ENCODE data around the gene SSBP3.
"Not testable (repeated sequence)": the region's sequence is repeated elsewhere in the genome, so short reads cannot be mapped to it uniquely, and the experiment has no call there.

The SSBP3 gene

GRCh38 chr1:54234284-54234683, 171.9 kb downstream of the SSBP3 start:
- peaks cover 15% of the 10 kb centered on the region for H3K36me3 Mint-ChIP-seq
- H3K9me3 Mint-ChIP-seq, result no peaks in the 10 kb centered on the region
- ATAC-seq, result no peak
- no peaks in the 10 kb centered on the region for H3K4me1 Mint-ChIP-seq
- H3K4me3 Mint-ChIP-seq, result no peak overlapping the region
- no peak overlapping the region for H3K27ac Mint-ChIP-seq
- no peaks in the 10 kb centered on the region for H3K27me3 Mint-ChIP-seq

DNA sequence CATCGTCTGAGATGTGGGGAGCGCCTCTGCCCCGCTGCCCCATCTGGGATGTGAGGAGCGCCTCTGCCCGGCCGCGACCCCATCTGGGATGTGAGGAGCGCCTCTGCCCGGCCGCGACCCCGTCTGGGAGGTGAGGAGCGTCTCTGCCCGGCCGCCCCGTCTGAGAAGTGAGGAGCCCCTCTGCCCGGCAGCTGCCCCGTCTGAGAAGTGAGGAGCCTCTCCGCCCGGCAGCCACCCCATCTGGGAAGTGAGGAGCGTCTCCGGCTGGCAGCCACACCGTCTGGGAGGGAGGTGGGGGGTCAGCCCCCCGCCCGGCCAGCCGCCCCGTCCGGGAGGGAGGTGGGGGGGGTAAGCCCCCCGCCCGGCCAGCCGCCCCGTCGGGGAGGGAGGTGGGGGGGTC, 173.0 kb downstream of the SSBP3 start:
- not testable (repeated sequence) for H3K4me3 Mint-ChIP-seq, H3K27ac Mint-ChIP-seq, ATAC-seq, H3K4me1 Mint-ChIP-seq, H3K9me3 Mint-ChIP-seq, H3K27me3 Mint-ChIP-seq
- H3K36me3 Mint-ChIP-seq, result peaks cover 15% of the 10 kb centered on the region

- ATAC-seq, result no peak
- H3K9me3 Mint-ChIP-seq, result no peaks in the 10 kb centered on the region
- no peaks in the 10 kb centered on the region for H3K4me1 Mint-ChIP-seq
- no peaks in the 10 kb centered on the region for H3K27me3 Mint-ChIP-seq
- H3K36me3 Mint-ChIP-seq, result no peaks in the 10 kb centered on the region
- H3K27ac Mint-ChIP-seq, result no peak overlapping the region
- H3K4me3 Mint-ChIP-seq, result no peak overlapping the region
Observed at GRCh38 chr1:54230507-54231339, 175.5 kb downstream of the SSBP3 start.

DNA sequence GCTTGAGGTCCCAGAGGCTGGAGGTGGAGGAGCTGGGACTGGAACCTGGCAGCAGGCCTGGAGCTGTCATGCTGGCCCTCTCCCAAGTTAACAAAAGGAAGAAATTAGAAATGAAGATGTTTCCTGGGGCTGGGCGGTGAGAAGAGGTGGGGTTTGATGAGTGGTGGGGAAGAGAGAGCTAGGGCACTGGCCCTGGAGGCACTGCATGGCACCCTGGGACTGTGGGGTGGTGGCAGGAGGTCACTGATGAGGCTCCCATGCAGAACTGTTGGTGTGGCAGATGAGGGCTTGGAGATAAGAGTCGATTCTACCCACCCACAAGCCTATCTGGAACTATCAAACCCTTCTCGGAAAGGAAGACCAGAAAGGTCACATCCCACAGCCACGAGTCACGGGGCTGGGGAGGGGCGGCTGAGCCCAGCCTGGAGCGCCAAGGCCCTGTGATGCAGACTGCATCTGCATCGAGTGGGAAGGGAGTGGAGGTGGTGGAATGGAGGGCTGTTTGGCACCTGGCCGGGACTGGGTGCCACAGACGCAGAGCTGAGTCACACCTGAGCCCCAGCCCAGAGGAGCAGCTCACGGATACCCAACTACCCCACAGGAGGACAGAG, 176.8 kb downstream of the SSBP3 start:
- peaks cover 5% of the 10 kb centered on the region for H3K36me3 Mint-ChIP-seq
- H3K9me3 Mint-ChIP-seq, result no peaks in the 10 kb centered on the region
- no peaks in the 10 kb centered on the region for H3K4me1 Mint-ChIP-seq
- ATAC-seq, result no peak
- H3K4me3 Mint-ChIP-seq, result no peak overlapping the region
- no peaks in the 10 kb centered on the region for H3K27me3 Mint-ChIP-seq
- no peak overlapping the region for H3K27ac Mint-ChIP-seq

- ATAC-seq, result peak; percentile 52
- Mint-ChIP-seq H3K27me3 (no peaks in the 10 kb centered on the region), H3K27ac (no peak overlapping the region), H3K9me3 (no peaks in the 10 kb centered on the region), H3K4me3 (no peak overlapping the region), H3K4me1 (no peaks in the 10 kb centered on the region), H3K36me3 (peaks cover 5% of the 10 kb centered on the region)
Observed at GRCh38 chr1:54228638-54229079, 177.5 kb downstream of the SSBP3 start.

GRCh38 chr1:54227891-54228310, 178.3 kb downstream of the SSBP3 start:
- H3K27me3 Mint-ChIP-seq, result no peaks in the 10 kb centered on the region
- H3K27ac Mint-ChIP-seq, result no peak overlapping the region
- no peak for ATAC-seq
- peaks cover 5% of the 10 kb centered on the region for H3K36me3 Mint-ChIP-seq
- H3K4me1 Mint-ChIP-seq, result no peaks in the 10 kb centered on the region
- no peaks in the 10 kb centered on the region for H3K9me3 Mint-ChIP-seq
- no peak overlapping the region for H3K4me3 Mint-ChIP-seq

DNA sequence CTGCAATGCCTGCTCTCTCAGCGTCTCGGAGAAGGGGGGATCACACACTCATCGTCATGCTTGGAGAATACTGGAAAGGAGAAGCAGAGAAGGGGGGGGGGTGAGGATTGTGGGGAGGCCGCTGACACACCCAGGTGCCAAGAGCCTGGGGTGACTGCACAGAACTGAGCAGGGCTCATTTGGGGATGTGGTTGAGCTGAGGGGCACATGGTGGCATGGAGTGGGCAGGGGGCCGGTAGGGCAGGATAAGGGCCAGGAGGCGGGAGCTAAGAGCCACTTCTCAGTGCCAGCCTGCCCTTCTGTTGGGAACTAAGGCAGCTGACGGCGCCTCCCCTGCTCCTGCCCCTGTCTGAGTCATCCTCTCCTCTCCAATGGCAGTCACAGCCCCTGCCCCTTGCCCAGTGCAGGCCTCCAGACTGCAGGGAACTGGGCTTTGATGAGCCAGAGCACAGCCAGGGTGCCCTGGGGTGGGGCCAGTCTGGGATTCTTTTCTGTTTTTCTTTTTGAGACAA, 179.0 kb downstream of the SSBP3 start:
- ATAC-seq, result no peak
- no peaks in the 10 kb centered on the region for H3K9me3 Mint-ChIP-seq
- H3K27ac Mint-ChIP-seq, result no peak overlapping the region
- no peak overlapping the region for H3K4me3 Mint-ChIP-seq
- H3K4me1 Mint-ChIP-seq, result no peaks in the 10 kb centered on the region
- no peaks in the 10 kb centered on the region for H3K27me3 Mint-ChIP-seq
- H3K36me3 Mint-ChIP-seq, result peaks cover 5% of the 10 kb centered on the region

- H3K4me1 Mint-ChIP-seq, result no peaks in the 10 kb centered on the region
- no peaks in the 10 kb centered on the region for H3K27me3 Mint-ChIP-seq
- no peak overlapping the region for H3K4me3 Mint-ChIP-seq
- peaks cover 10% of the 10 kb centered on the region for H3K36me3 Mint-ChIP-seq
- no peaks in the 10 kb centered on the region for H3K9me3 Mint-ChIP-seq
- no peak overlapping the region for H3K27ac Mint-ChIP-seq
- no peak for ATAC-seq
Observed at GRCh38 chr1:54225986-54226559, 180.1 kb downstream of the SSBP3 start.

DNA sequence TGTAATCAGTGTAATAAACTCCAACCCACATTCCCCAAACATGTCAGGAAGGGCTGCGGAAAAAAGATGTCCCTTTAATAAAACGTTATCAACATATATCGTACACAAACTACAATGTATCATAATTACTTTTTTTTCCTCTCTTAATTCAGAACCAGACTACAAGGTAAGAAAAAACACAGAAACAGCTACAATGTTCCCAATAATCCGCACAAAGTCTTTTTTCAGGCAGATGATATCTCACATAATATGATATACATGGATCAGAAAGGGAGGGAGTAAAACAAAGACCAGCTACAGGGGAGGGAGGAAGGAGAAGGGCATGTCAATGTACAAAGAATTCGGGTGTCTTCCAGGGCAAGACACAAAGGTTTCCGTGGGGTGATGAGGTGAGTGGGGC, 180.8 kb downstream of the SSBP3 start:
- no peak overlapping the region for H3K4me3 Mint-ChIP-seq
- H3K27me3 Mint-ChIP-seq, result no peaks in the 10 kb centered on the region
- H3K27ac Mint-ChIP-seq, result no peak overlapping the region
- H3K36me3 Mint-ChIP-seq, result peaks cover 10% of the 10 kb centered on the region
- no peaks in the 10 kb centered on the region for H3K4me1 Mint-ChIP-seq
- no peak for ATAC-seq
- no peaks in the 10 kb centered on the region for H3K9me3 Mint-ChIP-seq

GRCh38 chr1:54224233-54224632, 182.0 kb downstream of the SSBP3 start:
- no peaks in the 10 kb centered on the region for H3K27me3 Mint-ChIP-seq
- H3K4me3 Mint-ChIP-seq, result no peak overlapping the region
- no peak overlapping the region for H3K27ac Mint-ChIP-seq
- peaks cover 16% of the 10 kb centered on the region for H3K36me3 Mint-ChIP-seq
- ATAC-seq, result no peak
- no peaks in the 10 kb centered on the region for H3K4me1 Mint-ChIP-seq
- H3K9me3 Mint-ChIP-seq, result no peaks in the 10 kb centered on the region

DNA sequence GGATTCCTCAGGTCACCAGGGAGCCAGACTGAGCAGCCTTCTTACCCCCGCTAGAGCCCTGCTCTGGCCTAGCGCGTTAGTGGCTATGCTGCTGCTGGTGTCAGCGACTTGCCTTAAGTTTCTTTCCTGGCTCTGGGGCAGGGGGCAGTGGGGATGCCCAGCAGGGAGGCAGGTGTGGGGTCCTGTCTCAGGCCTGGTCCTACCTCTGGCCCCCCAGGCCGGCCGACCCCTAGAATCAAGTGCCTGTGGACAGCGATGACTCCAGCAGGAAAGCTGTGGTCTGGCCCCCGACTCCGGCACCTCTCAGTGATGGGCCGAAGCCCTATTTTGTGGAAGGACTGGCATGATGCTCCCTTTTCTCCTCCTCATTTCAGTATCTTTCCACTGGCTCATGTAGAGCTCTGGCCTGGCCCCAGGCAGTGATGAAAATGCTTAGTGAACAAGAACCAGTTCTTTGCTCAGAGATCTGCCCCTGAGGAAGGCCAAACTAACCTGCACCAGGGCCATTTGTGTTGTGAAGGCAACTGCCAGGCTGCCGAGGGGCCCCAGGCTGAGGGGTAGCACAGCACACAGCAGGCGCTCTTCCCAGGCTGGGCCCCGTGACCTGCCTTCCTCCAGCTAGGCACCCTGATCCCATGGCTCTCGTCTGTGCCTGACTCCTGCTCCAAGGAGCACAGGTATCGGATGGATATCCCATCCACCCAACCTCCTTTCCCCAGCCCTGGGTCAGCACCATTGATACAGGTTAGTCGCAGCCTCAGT, 182.6 kb downstream of the SSBP3 start:
- Mint-ChIP-seq H3K4me3 (no peak overlapping the region), H3K4me1 (no peaks in the 10 kb centered on the region), H3K27ac (no peak overlapping the region), H3K36me3 (peaks cover 22% of the 10 kb centered on the region), H3K9me3 (no peaks in the 10 kb centered on the region), H3K27me3 (no peaks in the 10 kb centered on the region)
- no peak for ATAC-seq

GRCh38 chr1:54222711-54223110, 183.5 kb downstream of the SSBP3 start:
- no peak overlapping the region for H3K4me3 Mint-ChIP-seq
- H3K36me3 Mint-ChIP-seq, result peaks cover 31% of the 10 kb centered on the region
- no peaks in the 10 kb centered on the region for H3K9me3 Mint-ChIP-seq
- H3K27ac Mint-ChIP-seq, result no peak overlapping the region
- H3K27me3 Mint-ChIP-seq, result no peaks in the 10 kb centered on the region
- no peak for ATAC-seq
- no peaks in the 10 kb centered on the region for H3K4me1 Mint-ChIP-seq

DNA sequence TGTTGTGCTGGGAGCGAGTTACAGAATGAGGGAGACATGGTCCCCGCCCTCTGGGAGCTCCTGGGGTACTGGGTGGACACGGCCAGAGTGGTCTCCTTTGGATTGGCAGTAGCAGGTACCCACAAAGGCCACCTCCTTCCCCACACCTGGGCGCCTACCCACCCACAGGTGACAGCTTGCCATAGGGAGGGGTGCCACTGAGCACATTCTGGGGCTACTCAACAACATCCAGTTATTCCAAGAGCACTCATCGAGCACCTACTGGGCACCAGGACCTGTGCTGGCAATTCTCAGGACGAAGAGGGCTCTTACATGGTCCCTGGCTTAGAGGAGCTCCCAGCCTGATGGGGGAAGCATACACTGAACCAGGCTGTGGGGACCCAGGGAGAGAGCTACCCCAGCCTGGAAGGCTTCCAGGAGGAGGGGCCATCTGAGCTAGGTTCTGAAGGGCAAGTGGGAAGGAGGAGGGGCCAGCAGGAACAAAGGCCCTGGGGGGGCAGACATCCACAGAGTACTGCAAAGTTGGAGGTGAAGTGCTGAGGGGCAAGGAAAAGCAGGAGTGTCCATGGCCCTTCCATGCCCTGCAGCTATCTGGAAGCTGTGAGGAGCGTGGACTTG, 184.2 kb downstream of the SSBP3 start:
- Mint-ChIP-seq H3K4me3 (no peak overlapping the region), H3K9me3 (no peaks in the 10 kb centered on the region), H3K4me1 (no peaks in the 10 kb centered on the region), H3K27me3 (no peaks in the 10 kb centered on the region), H3K36me3 (peaks cover 38% of the 10 kb centered on the region), H3K27ac (no peak overlapping the region)
- ATAC-seq, result no peak

DNA sequence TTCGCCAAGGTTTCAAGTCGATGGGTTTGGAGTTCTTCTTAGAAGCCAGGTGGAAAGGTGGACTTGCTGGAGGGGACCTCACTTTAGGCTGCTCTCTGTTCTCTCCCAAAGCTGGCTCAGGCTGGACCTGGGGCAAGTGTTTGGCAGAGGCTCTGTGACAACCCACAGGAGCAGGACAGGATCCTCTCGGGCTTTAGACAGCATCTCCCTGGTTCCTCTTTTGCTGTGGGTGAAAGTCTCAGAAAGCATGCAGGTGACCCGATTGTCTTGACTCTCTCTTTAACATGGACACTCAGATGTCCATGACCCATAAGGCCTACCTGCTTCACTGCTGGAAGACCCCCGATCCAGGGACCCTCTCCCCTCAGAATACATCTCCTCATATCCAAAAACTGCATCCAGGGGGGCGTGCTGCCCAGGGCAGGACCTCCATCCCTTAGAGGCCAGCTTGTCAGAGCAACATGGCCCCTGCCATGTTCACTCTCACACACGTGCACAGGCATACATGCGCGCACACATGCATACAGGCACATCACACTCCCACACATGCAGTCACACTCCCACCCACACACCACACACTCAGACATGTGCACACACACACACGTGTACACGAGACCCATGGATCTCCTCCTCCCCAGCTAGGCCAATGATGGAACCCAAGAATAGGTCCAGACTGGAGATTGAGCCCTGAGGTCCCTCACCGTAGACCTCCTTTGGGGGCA, 184.9 kb downstream of the SSBP3 start:
- ATAC-seq, result peak; percentile 45
- Mint-ChIP-seq H3K27ac (no peak overlapping the region), H3K27me3 (no peaks in the 10 kb centered on the region)

More for the DNA sequence above, 184.9 kb downstream of the SSBP3 start:
- no peaks in the 10 kb centered on the region for H3K9me3 Mint-ChIP-seq
- no peaks in the 10 kb centered on the region for H3K4me1 Mint-ChIP-seq
- H3K4me3 Mint-ChIP-seq, result no peak overlapping the region
- peaks cover 44% of the 10 kb centered on the region for H3K36me3 Mint-ChIP-seq
